Neural progenitor cell (in vitro differentiated cells): ENCODE measurements around the gene PJA2. TPM values are rescaled to one million over a fixed set of nuclear protein-coding genes. Genes with fewer than 3 reads are reported as not detected.

Source experiments
- DNase-seq: peaks from one replicate; pipeline ENCODE4 v3.0.0-alpha.2; 2016; ENCODE audit warnings: low spot score
- H2AFZ ChIP-seq: fragments of 200-600 bp; sonication (generic); replicated peaks from 2 replicates; pipeline ENCODE4 v1.6.1; 2016; ENCODE audit warnings: antibody characterized with exemption
- H3F3A ChIP-seq: fragments of 200-600 bp; sonication (generic); 2 replicates; pipeline ENCODE4 v1.6.1; 2016; ENCODE audit warnings: antibody characterized with exemption, low read depth
- H3K27ac ChIP-seq: fragments of 200-600 bp; sonication (generic); 2 replicates; pipeline ENCODE4 v1.5.1; 2016; ENCODE audit warnings: mild to moderate bottlenecking
- H3K27me3 ChIP-seq: fragments of 200-600 bp; sonication (generic); 2 replicates; pipeline ENCODE4 v1.6.1; 2016; ENCODE audit warnings: mild to moderate bottlenecking, moderate library complexity
- H3K36me3 ChIP-seq: fragments of 200-600 bp; sonication (generic); 2 replicates; pipeline ENCODE4 v1.5.1; 2016
- H3K4me1 ChIP-seq: fragments of 200-600 bp; sonication (generic); 2 replicates; pipeline ENCODE4 v1.6.1; 2016; ENCODE audit warnings: mixed run types
- H3K4me2 ChIP-seq: fragments of 200-600 bp; sonication (generic); 2 replicates; pipeline ENCODE4 v1.6.1; 2016
- H3K4me3 ChIP-seq: fragments of 200-600 bp; sonication (generic); 2 replicates; pipeline ENCODE4 v1.5.1; 2016
- H3K79me2 ChIP-seq: fragments of 200-600 bp; sonication (generic); 2 replicates; pipeline ENCODE4 v1.6.1; 2016; ENCODE audit warnings: low read depth
- H3K9ac ChIP-seq: fragments of 200-600 bp; sonication (generic); 2 replicates; pipeline ENCODE4 v1.6.1; 2016
- H3K9me3 ChIP-seq: fragments of 200-600 bp; sonication (generic); 2 replicates; pipeline ENCODE4 v1.5.1; 2016; ENCODE audit warnings: low read depth
- H4K20me1 ChIP-seq: fragments of 200-600 bp; sonication (generic); 2 replicates; pipeline ENCODE4 v1.6.1; 2016; ENCODE audit warnings: low read depth
- H3K27ac Mint-ChIP-seq: 3 replicates; pipeline ENCODE4 v1.8.0; 2021; ENCODE audit warnings: mixed read lengths
- H3K27me3 Mint-ChIP-seq: 2 replicates; pipeline ENCODE4 v1.8.0; 2022; ENCODE audit warnings: low read depth, mild to moderate bottlenecking, inconsistent platforms, moderate library complexity, mixed read lengths; ENCODE audit not compliant: insufficient read depth
- H3K36me3 Mint-ChIP-seq: 3 replicates; pipeline ENCODE4 v1.8.0; 2021; ENCODE audit warnings: mixed read lengths
- H3K4me1 Mint-ChIP-seq: 3 replicates; pipeline ENCODE4 v1.8.0; 2021; ENCODE audit warnings: mixed read lengths
- H3K4me3 Mint-ChIP-seq: 3 replicates; pipeline ENCODE4 v1.8.0; 2021; ENCODE audit warnings: mild to moderate bottlenecking, moderate library complexity, mixed read lengths
- H3K9me3 Mint-ChIP-seq: 3 replicates; pipeline ENCODE4 v1.8.0; 2020; ENCODE audit warnings: mixed read lengths
- CTCF ChIP-seq: fragments of 200-600 bp; sonication (generic); IDR thresholded peaks from 2 replicates; pipeline ENCODE4 v1.5.1; 2017; ENCODE audit warnings: antibody characterized with exemption, mild to moderate bottlenecking
- EZH2 ChIP-seq: fragments of 200-600 bp; sonication (generic); IDR thresholded peaks from 2 replicates; pipeline ENCODE4 v1.6.1; 2017; ENCODE audit warnings: antibody characterized with exemption, mild to moderate bottlenecking, moderate library complexity
- EZH2phosphoT487 ChIP-seq: fragments of 200-600 bp; sonication (generic); IDR thresholded peaks from 2 replicates; pipeline ENCODE4 v1.6.1; 2017; ENCODE audit warnings: antibody characterized with exemption
- total RNA-seq: library from RNA; depleted of rRNA; stranded (reverse); fragments of >200 nt; gene quantifications from 2 replicates; pipeline ENCODE4 v1.2.3, GENCODE V29; 2015; ENCODE audit warnings: low replicate concordance

PJA2 gene
- total RNA-seq, 1 donor from 2014 or later = 128 TPM

- Histone ChIP-seq H3K9me3 (no peaks in the 10 kb centered on the region), H2AFZ (no peak overlapping the region), H3K36me3 (no peaks in the 10 kb centered on the region), H3K4me3 (no peak overlapping the region), H3K79me2 (peaks cover 100% of the 10 kb centered on the region), H3K9ac (no peak overlapping the region), H4K20me1 (peaks cover 9% of the 10 kb centered on the region), H3K4me1 (no peaks in the 10 kb centered on the region), H3F3A (no peaks in the 10 kb centered on the region), H3K4me2 (no peak overlapping the region), H3K27ac (no peak overlapping the region), H3K27me3 (no peaks in the 10 kb centered on the region)
- Mint-ChIP-seq H3K4me3 (no peak overlapping the region), H3K4me1 (no peaks in the 10 kb centered on the region), H3K36me3 (peaks cover 55% of the 10 kb centered on the region), H3K9me3 (peaks cover 64% of the 10 kb centered on the region), H3K27ac (no peak overlapping the region), H3K27me3 (peaks cover 2% of the 10 kb centered on the region)
- no peak for TF ChIP-seq CTCF
- TF ChIP-seq EZH2phosphoT487 = no peak
- no peak for TF ChIP-seq EZH2
- DNase-seq = no peak
Measured at GRCh38 chr5:109394806-109395205, 15.0 kb downstream of the PJA2 start.

GRCh38 chr5:109390188-109390587, 19.6 kb downstream of the PJA2 start:
- Mint-ChIP-seq H3K27ac (no peak overlapping the region), H3K9me3 (peaks cover 44% of the 10 kb centered on the region), H3K27me3 (no peaks in the 10 kb centered on the region), H3K36me3 (peaks cover 55% of the 10 kb centered on the region), H3K4me3 (no peak overlapping the region), H3K4me1 (no peaks in the 10 kb centered on the region)
- peaks cover 13% of the 10 kb centered on the region for H4K20me1 ChIP-seq
- H3K27ac ChIP-seq = no peak overlapping the region
- no peaks in the 10 kb centered on the region for H3K27me3 ChIP-seq
- TF ChIP-seq EZH2phosphoT487 (no peak), EZH2 (no peak), CTCF (no peak)
- H2AFZ ChIP-seq = no peak overlapping the region
- H3K4me1 ChIP-seq = no peaks in the 10 kb centered on the region
- H3F3A ChIP-seq = no peaks in the 10 kb centered on the region
- H3K36me3 ChIP-seq = no peaks in the 10 kb centered on the region
- no peak overlapping the region for H3K4me2 ChIP-seq
- peaks cover 100% of the 10 kb centered on the region for H3K79me2 ChIP-seq
- H3K9ac ChIP-seq = no peak overlapping the region
- H3K9me3 ChIP-seq = no peaks in the 10 kb centered on the region
- H3K4me3 ChIP-seq = no peak overlapping the region
- DNase-seq = no peak

GRCh38 chr5:109388407-109388806, 21.4 kb downstream of the PJA2 start:
- peaks cover 100% of the 10 kb centered on the region for H3K79me2 ChIP-seq
- no peaks in the 10 kb centered on the region for H3K36me3 ChIP-seq
- no peaks in the 10 kb centered on the region for H3F3A ChIP-seq
- Mint-ChIP-seq H3K4me1 (no peaks in the 10 kb centered on the region), H3K4me3 (no peak overlapping the region), H3K27ac (no peak overlapping the region), H3K36me3 (peaks cover 44% of the 10 kb centered on the region), H3K9me3 (peaks cover 31% of the 10 kb centered on the region), H3K27me3 (no peaks in the 10 kb centered on the region)
- H2AFZ ChIP-seq = no peak overlapping the region
- TF ChIP-seq CTCF = no peak
- no peak for TF ChIP-seq EZH2
- H3K4me3 ChIP-seq = no peak overlapping the region
- no peak for DNase-seq
- no peak overlapping the region for H3K4me2 ChIP-seq
- no peaks in the 10 kb centered on the region for H3K9me3 ChIP-seq
- H3K9ac ChIP-seq = no peak overlapping the region
- no peak overlapping the region for H3K27ac ChIP-seq
- no peaks in the 10 kb centered on the region for H3K27me3 ChIP-seq
- H4K20me1 ChIP-seq = peaks cover 17% of the 10 kb centered on the region
- H3K4me1 ChIP-seq = no peaks in the 10 kb centered on the region
